Small intestine (tissue), 7 donors: ENCODE results near the gene G0S2. TPM values are rescaled to one million over a fixed set of nuclear protein-coding genes. Genes with fewer than 3 reads are reported as not detected.

Experiments
- DNase-seq, 2 donors: peaks; one replicate each; pipeline versions ENCODE4 v3.0.0 to v3.0.0-alpha.2; 2013
- FAIRE-seq: peaks from 2 replicates; lab custom pipeline; 2012; peaks lifted over from hg19 to GRCh38; lab: Jason Lieb, UNC
- H3K27ac ChIP-seq, 3 donors: one replicate each; pipeline ENCODE4 v1.5.1; 2013; ENCODE audit warnings: low read length in 2 of 3, mild to moderate bottlenecking in 2 of 3, control low read depth in 1 of 3, inconsistent platforms in 1 of 3, low read depth in 1 of 3, moderate library complexity in 1 of 3
- H3K27me3 ChIP-seq, 3 donors: one replicate each; pipeline ENCODE4 v1.6.1; 2013; ENCODE audit warnings: low read length in 3 of 3, inconsistent platforms in 1 of 3; ENCODE audit not compliant: control insufficient read depth in 3 of 3, insufficient read depth in 3 of 3
- H3K36me3 ChIP-seq, 3 donors: one replicate each; pipeline ENCODE4 v1.6.1; 2013; ENCODE audit warnings: low read length in 3 of 3, inconsistent platforms in 1 of 3, low read depth in 1 of 3, mild to moderate bottlenecking in 1 of 3, moderate library complexity in 1 of 3; ENCODE audit not compliant: control insufficient read depth in 3 of 3, insufficient read depth in 2 of 3
- H3K4me1 ChIP-seq, 3 donors: one replicate each; pipeline ENCODE4 v1.6.1; 2013; ENCODE audit warnings: low read length in 2 of 3, inconsistent platforms in 1 of 3, low read depth in 1 of 3, mild to moderate bottlenecking in 1 of 3, moderate library complexity in 1 of 3; ENCODE audit not compliant: control insufficient read depth in 3 of 3, insufficient read depth in 2 of 3
- H3K4me3 ChIP-seq, 3 donors: one replicate each; pipeline ENCODE4 v1.5.1; 2013; ENCODE audit warnings: low read length in 3 of 3, control low read depth in 1 of 3, inconsistent platforms in 1 of 3, low read depth in 1 of 3, mild to moderate bottlenecking in 1 of 3, moderate library complexity in 1 of 3
- H3K9me3 ChIP-seq, 2 donors: one replicate each; pipeline ENCODE4 v1.6.1; 2013; ENCODE audit warnings: low read depth in 1 of 2, low read length in 1 of 2; ENCODE audit not compliant: control insufficient read depth in 2 of 2, insufficient read depth in 1 of 2
- whole genome bisulfite sequencing, 3 donors: extraction: QIAGEN DNeasy Blood & Tissue Kit; methylation state at CpG; one replicate each; pipeline ENCODE4 v1.1.7; 2013; 5-methylcytosine and 5-hydroxymethylcytosine counted together
- polyA plus RNA-seq, 4 donors: library from polyadenylated mRNA; stranded (reverse) in 3 of 4; unstranded in 1 of 4; fragments of 200-250 nt in 3 of 4; fragments of 120-200 nt in 1 of 4; gene quantifications; one replicate each; pipeline versions ENCODE4 v1.2.1 to v1.2.3, GENCODE V29; 2013
- donor health status: healthy with polysubstance abuse.
- donor health status: control.
- donor health status: control.
- donor health status: Bipolar disorder and iron deficiency.
- donor health status: healthy.

G0S2 gene
- polyA plus RNA-seq, 4 donors = 6.9 to 310 (median 75.8) TPM

DNA sequence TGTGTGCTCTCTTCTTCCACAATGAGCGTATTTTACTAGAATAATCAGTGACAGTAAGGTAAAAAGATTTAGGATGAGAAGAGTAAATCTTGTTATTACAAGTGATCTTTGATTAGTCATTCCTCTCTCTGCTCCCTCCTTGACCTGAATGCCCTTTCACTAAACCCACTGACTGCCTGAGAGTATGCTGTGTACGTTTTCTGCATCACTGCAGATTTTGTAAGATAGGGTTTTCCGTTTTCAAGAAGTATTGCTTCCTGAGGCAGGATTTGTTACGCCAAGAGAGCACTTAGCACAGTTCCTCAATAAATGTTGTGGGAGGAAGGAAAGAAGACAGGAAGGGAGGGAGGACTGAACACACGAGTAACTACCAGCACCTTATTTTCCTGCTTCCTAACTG lies 15.3 kb upstream of the G0S2 start:
- H3K36me3 ChIP-seq = no peaks in the 10 kb centered on the region
- no peak overlapping the region for H3K4me3 ChIP-seq
- peaks cover 13 to 57% (median 14%) of the 10 kb centered on the region in 3 donors for H3K4me1 ChIP-seq
- H3K27me3 ChIP-seq = no peaks in the 10 kb centered on the region
- FAIRE-seq (no peak), DNase-seq (no peak)
- no peak overlapping the region for H3K27ac ChIP-seq
- WGBS, 3 donors = 31 to 46% (median 36%) methylated on average over 5 of the region's 5 CpGs
- H3K9me3 ChIP-seq = no peaks in the 10 kb centered on the region

DNA sequence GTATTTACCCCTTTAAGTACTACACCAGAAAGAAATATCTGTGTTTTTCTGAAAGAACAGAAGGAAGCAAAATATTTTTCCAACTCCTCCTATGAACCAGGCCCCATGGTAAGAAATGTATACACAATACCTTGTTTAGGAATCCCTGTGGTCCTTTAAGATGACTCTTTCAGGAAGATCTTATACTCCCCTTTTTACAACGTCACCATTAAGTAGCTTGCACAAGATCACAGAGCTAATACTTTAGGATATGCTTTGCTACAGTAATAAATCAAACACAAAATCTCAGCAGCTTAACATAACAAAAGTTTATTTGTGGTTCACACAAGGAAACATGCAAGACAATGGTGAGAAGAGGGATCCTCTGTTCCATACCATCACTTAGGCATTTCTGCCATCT lies 14.1 kb upstream of the G0S2 start:
- 27 to 50% (median 38%) methylated on average over 1 of the region's 1 CpG for WGBS, 3 donors
- Histone ChIP-seq H3K36me3 (no peaks in the 10 kb centered on the region), H3K4me3 (no peak overlapping the region), H3K27ac (no peak overlapping the region), H3K9me3 (no peaks in the 10 kb centered on the region), H3K27me3 (no peaks in the 10 kb centered on the region), H3K4me1 (peaks cover 9 to 45% (median 14%) of the 10 kb centered on the region in 3 donors)
- no peak for DNase-seq
- FAIRE-seq = no peak

DNA sequence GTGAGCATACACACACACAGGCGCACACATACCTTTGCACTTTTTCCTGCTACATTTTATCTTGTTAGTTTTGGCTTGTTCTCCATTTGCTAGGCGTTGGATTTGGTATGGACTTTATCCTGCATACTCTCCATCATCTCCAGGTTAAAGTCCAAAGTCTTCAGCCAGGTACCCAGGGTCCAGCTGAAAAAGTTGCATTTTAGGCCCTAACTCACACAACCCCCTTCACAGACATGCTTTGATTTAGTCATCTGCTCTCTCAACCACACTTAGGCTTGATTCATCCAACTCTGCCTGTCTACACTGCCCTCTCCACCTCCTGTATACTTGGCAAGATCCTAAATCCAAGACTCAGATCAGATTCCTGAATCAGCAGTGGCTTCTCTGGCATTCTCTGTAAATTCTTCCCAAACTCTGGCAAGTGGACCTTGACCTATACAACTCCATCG lies 12.3 kb upstream of the G0S2 start:
- Histone ChIP-seq H3K4me3 (no peak overlapping the region), H3K9me3 (no peaks in the 10 kb centered on the region), H3K4me1 (peaks cover 7 to 34% (median 12%) of the 10 kb centered on the region in 3 donors), H3K27ac (no peak overlapping the region), H3K27me3 (no peaks in the 10 kb centered on the region), H3K36me3 (no peaks in the 10 kb centered on the region)
- DNase-seq (peak in 1 of 2 donors; percentile 68), FAIRE-seq (no peak)
- WGBS, 3 donors = 11 to 69% (median 32%) methylated on average over 3 of the region's 3 CpGs

DNA sequence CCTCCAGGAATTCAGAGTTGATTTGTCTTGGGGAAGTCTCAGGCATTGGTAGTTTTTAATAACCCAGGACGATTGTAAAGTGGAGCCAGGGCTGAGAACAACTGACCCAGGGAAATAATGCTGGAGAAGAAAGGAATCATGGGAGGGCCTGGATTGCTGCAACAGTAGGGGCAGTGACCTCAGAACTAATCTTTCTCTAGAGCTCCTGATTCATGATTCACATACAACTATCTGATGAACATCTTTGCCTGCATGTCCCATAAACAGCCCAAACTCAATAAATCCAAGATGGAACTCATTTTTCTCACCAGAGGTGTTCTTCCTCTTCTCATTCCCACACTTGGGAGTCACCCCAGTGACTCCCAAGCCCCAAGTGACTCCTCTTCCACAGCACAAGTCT lies 8.1 kb upstream of the G0S2 start:
- Histone ChIP-seq H3K27ac (peak overlapping the region in 1 of 3 donors; percentile 6), H3K9me3 (peaks cover 0 to 5% of the 10 kb centered on the region in 2 donors), H3K27me3 (no peaks in the 10 kb centered on the region), H3K4me3 (no peak overlapping the region), H3K36me3 (no peaks in the 10 kb centered on the region), H3K4me1 (peaks cover 4 to 15% (median 7%) of the 10 kb centered on the region in 3 donors)
- FAIRE-seq (no peak), DNase-seq (peak in 1 of 2 donors; percentile 51)
- WGBS, 3 donors = 83 to 87% (median 84%) methylated on average over 1 of the region's 1 CpG

DNA sequence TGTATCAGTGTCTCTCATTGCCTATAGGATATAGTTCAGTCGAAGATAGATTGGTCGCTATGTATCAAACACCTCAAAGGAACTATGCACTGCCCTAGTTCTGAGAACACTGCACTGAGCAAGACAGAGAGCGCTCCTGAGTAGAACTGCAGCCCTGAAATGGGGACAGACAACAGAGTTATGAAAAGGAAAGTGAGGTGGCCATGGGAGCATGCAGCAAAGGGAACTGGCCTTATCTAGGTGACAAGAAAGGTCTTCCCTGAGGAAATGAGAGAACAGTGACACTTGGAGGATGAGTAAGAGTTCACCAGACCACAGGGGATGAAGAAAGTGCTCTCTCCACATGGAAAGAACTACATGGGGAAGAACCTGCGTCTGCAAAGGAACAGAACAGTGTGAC lies 7.5 kb upstream of the G0S2 start:
- Histone ChIP-seq H3K36me3 (no peaks in the 10 kb centered on the region), H3K27ac (peak overlapping the region in 1 of 3 donors; percentile 6), H3K4me1 (peaks cover 2 to 9% (median 4%) of the 10 kb centered on the region in 3 donors), H3K27me3 (no peaks in the 10 kb centered on the region), H3K4me3 (no peak overlapping the region), H3K9me3 (peaks cover 0 to 5% of the 10 kb centered on the region in 2 donors)
- DNase-seq (no peak), FAIRE-seq (no peak)
- WGBS, 3 donors = 89% methylated on average over 4 of the region's 4 CpGs

DNA sequence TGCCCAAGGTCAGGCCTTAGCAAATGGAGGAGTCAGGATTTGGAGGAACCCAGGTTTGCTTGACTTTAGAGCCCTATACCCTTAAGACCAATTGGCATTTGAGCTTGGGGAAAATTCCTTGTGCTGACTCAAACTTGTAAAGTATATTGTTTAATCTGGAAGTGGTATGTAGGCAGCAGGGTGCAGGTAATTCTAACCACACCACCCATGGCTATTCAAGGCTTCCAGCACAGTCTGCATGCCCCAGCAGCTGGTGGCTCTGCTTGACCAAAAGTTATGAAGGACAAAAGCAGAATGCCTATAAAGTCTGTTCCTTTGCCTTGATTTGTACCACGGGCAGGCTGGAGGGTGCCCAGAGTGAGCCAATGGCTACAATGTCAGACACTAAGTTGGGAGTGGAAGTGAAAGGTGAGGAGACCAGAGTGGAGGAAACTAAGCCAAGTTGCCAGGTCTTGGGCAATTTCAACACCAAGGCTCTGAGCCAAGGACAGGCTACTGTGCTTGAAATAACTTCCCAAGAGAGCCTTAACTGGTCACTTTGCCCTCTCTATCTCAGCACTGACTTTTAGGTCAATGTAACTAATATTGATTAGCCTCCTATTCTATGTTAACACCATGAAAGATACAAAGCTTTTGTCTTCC lies 4.7 kb upstream of the G0S2 start:
- DNase-seq (peak in 1 of 2 donors; percentile 46), FAIRE-seq (no peak)
- 76 to 92% (median 91%) methylated on average over 1 of the region's 1 CpG for WGBS, 3 donors
- Histone ChIP-seq H3K27ac (peak overlapping the region in 2 of 3 donors; percentile 67 to 70), H3K27me3 (no peaks in the 10 kb centered on the region), H3K4me1 (peaks cover 10 to 27% (median 10%) of the 10 kb centered on the region in 3 donors), H3K9me3 (peaks cover 0 to 5% of the 10 kb centered on the region in 2 donors), H3K4me3 (no peak overlapping the region), H3K36me3 (no peaks in the 10 kb centered on the region)

DNA sequence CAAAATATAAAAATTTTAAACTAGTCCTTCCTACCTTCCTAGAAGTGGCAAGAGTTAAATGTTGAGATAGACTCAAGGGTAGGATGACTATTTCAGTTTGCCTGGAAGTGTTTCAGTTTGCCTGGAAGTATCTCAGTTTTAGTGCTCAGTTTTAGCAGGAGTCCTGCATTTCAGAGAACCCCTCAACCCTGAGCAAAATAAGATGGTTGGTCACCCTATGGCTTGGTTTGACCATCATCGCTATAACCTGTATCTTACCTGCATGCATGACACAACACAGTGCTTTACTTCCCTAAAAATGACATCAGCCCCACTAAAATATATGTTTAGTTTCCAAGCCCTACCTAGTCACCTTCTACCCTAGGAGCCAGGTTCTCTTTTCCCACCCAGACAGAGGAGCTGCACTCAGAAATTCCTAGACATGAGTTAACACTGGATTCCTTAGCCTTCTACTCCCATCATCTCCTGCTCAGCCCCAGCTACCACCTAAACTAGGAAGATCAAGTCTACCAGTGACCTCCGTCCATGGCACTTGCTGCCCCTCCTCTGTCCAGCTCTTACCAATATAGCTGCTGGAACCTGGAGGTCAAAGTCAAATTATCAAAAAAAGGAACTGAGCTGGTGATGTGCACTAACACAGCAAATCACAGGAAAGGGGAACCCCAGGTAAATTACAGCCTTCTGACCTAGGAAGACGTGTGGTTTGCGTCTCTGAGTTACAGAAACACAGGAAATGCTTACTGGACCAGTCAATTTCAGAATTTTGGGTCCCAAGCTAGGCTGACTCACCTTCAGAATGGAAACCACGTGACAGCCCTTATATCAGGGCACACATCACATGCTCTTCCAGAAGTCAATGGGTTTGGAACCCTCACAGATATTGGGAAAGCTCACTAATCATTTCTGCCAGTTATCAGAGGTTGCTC lies 2.2 kb upstream of the G0S2 start:
- Histone ChIP-seq H3K4me3 (no peak overlapping the region), H3K27ac (peak overlapping the region in 2 of 3 donors; percentile 51 to 72), H3K4me1 (peaks cover 10 to 20% (median 17%) of the 10 kb centered on the region in 3 donors), H3K27me3 (no peaks in the 10 kb centered on the region), H3K36me3 (peaks cover 0 to 3% (median 0%) of the 10 kb centered on the region in 3 donors), H3K9me3 (peaks cover 0 to 5% of the 10 kb centered on the region in 2 donors)
- 37 to 47% (median 40%) methylated on average over 5 of the region's 5 CpGs for WGBS, 3 donors
- FAIRE-seq (no peak), DNase-seq (peak in 1 of 2 donors; percentile 48)
